ENCODE results near the gene TXLNG.

The TXLNG gene

GRCh38 chrX:16874458-16875095 lies 88.3 kb downstream of the TXLNG start:
- no peak for DNase-seq

GRCh38 chrX:16876696-16877095 lies 90.4 kb downstream of the TXLNG start:
- DNase-seq = no peak

GRCh38 chrX:16882169-16882568 lies 95.9 kb downstream of the TXLNG start:
- no peak for DNase-seq

GRCh38 chrX:16882702-16883486 lies 96.6 kb downstream of the TXLNG start:
- DNase-seq = peak; percentile 66

- no peak for DNase-seq
These were observed 97.2 kb downstream of the TXLNG start for GRCh38 chrX:16883487-16883804.

GRCh38 chrX:16885628-16886027 lies 99.4 kb downstream of the TXLNG start:
- no peak for DNase-seq

GRCh38 chrX:16892504-16893362 lies 106.5 kb downstream of the TXLNG start:
- peak; percentile 83 for DNase-seq
